Measurements from ENCODE around the gene AGO4. TPM values are rescaled to one million over a fixed set of nuclear protein-coding genes. Genes with fewer than 3 reads are reported as not detected.

The AGO4 gene
- total RNA-seq, 2 donors from 2014 or later = 16.2 to 19.4 TPM

DNA sequence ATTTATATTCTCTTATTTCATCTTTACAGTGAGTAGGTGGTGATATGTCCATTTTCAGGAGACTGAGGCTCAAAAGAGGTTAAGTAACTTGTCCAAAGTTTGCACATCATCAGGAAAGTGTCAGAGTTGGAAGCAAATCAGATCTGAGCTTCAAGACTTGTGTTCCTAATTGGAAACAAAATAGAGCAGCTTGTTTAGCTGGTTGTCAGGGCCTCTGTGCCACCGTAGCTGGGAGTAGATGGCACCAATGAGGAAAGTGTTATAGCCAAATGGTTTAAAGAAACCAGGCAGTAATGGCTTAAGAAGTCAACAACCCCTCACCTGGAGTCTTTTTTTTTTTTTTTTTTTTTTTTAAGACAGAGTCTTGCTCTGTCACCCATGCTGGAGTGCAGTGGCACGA, 94.9 kb downstream of the AGO4 start:
- Histone ChIP-seq H3K4me1 (ENCODE audit: control insufficient read depth in 1 of 2, low read depth in 2 of 2) (no peaks in the 10 kb centered on the region), H3K27ac (no peak overlapping the region), H3K36me3 (peaks cover 33% of the 10 kb centered on the region), H3K4me3 (no peak overlapping the region), H3K9me3 (no peaks in the 10 kb centered on the region), H3K27me3 (replicated peaks; ENCODE audit: insufficient read depth) (no peaks in the 10 kb centered on the region)
- no peak for ATAC-seq (ENCODE audit: insufficient number of reproducible peaks, low FRiP score, low read depth)
- DNase-seq (ENCODE audit: low spot score) = no peak
- TF ChIP-seq, protein P1, sequence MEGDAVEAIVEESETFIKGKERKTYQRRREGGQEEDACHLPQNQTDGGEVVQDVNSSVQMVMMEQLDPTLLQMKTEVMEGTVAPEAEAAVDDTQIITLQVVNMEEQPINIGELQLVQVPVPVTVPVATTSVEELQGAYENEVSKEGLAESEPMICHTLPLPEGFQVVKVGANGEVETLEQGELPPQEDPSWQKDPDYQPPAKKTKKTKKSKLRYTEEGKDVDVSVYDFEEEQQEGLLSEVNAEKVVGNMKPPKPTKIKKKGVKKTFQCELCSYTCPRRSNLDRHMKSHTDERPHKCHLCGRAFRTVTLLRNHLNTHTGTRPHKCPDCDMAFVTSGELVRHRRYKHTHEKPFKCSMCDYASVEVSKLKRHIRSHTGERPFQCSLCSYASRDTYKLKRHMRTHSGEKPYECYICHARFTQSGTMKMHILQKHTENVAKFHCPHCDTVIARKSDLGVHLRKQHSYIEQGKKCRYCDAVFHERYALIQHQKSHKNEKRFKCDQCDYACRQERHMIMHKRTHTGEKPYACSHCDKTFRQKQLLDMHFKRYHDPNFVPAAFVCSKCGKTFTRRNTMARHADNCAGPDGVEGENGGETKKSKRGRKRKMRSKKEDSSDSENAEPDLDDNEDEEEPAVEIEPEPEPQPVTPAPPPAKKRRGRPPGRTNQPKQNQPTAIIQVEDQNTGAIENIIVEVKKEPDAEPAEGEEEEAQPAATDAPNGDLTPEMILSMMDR (IDR thresholded peaks at IDR 0.05) = no peak

Other genes with a start within 250 kb of the AGO4 start
- 1 to 10 TPM in 1 of 2 donors, not detected in 1; 4.7 TPM for gene TFAP2E, start 234.7 kb upstream of the AGO4 start, total RNA-seq
- 10 to 100 TPM; 32.4 to 39.6 TPM for gene PSMB2, start 166.5 kb upstream of the AGO4 start, total RNA-seq
- gene C1orf216, start 89.1 kb upstream of the AGO4 start, total RNA-seq = 10 to 100 TPM; 23.4 to 39.7 TPM
- under 1 TPM; 0.27 to 0.56 TPM for gene CLSPN, start 38.0 kb upstream of the AGO4 start, total RNA-seq
- gene AGO1, start 75.2 kb downstream of the AGO4 start, total RNA-seq = 10 to 100 TPM; 23.6 to 25.3 TPM
- 10 to 100 TPM; 47.5 to 49.9 TPM for gene AGO3, start 123.1 kb downstream of the AGO4 start, total RNA-seq